ENCODE measurements around the gene GNAS-AS1.
A peak's percentile ranks its signal among the peaks of the same experiment; 100 is the strongest.

GNAS-AS1 gene

GRCh38 chr20:58889334-58889760 lies 38.6 kb upstream of the GNAS-AS1 start:
- TF ChIP-seq POLR2A (IDR thresholded peaks at IDR 0.05; ENCODE audit: extremely low read depth, insufficient read length) (no peak), MYC (IDR thresholded peaks at IDR 0.05; ENCODE audit: low read depth, low read length) (no peak), CTCF (IDR thresholded peaks at IDR 0.05; ENCODE audit: low read depth, low read length) (no peak)
- DNase-seq (ENCODE audit: low read depth): no peak
- H3K4me3 ChIP-seq (ENCODE audit: low read depth, low read length): peak overlapping the region; percentile 78

GRCh38 chr20:58888521-58889333 lies 38.0 kb upstream of the GNAS-AS1 start:
- H3K4me3 ChIP-seq (ENCODE audit: low read depth, low read length): peak overlapping the region; percentile 78
- peak; percentile 88 for DNase-seq (ENCODE audit: low read depth)
- peak; percentile 98 for TF ChIP-seq POLR2A (IDR thresholded peaks at IDR 0.05; ENCODE audit: extremely low read depth, insufficient read length)
- TF ChIP-seq CTCF (IDR thresholded peaks at IDR 0.05; ENCODE audit: low read depth, low read length): no peak
- TF ChIP-seq MAX (IDR thresholded peaks at IDR 0.05; ENCODE audit: low read depth, low read length): no peak

- DNase-seq (ENCODE audit: low read depth): no peak
- TF ChIP-seq CTCF (IDR thresholded peaks at IDR 0.05; ENCODE audit: low read depth, low read length) (no peak), MYC (IDR thresholded peaks at IDR 0.05; ENCODE audit: low read depth, low read length) (no peak), POLR2A (IDR thresholded peaks at IDR 0.05; ENCODE audit: extremely low read depth, insufficient read length) (no peak), MAX (IDR thresholded peaks at IDR 0.05; ENCODE audit: low read depth, low read length) (no peak)
- peak overlapping the region; percentile 75 for H3K4me3 ChIP-seq (ENCODE audit: low read depth, low read length)
These were observed 37.4 kb upstream of the GNAS-AS1 start for GRCh38 chr20:58888103-58888502.

- no peak for TF ChIP-seq CTCF (IDR thresholded peaks at IDR 0.05; ENCODE audit: low read depth, low read length)
- TF ChIP-seq POLR2A (IDR thresholded peaks at IDR 0.05; ENCODE audit: extremely low read depth, insufficient read length): no peak
- TF ChIP-seq MAX (IDR thresholded peaks at IDR 0.05; ENCODE audit: low read depth, low read length): no peak
- no peak for TF ChIP-seq MYC (IDR thresholded peaks at IDR 0.05; ENCODE audit: low read depth, low read length)
- no peak for DNase-seq (ENCODE audit: low read depth)
- no peak overlapping the region for H3K4me3 ChIP-seq (ENCODE audit: low read depth, low read length)
These were observed 35.8 kb upstream of the GNAS-AS1 start for GRCh38 chr20:58886546-58886945.

GRCh38 chr20:58884966-58885365 lies 34.3 kb upstream of the GNAS-AS1 start:
- DNase-seq (ENCODE audit: low read depth): peak; percentile 32
- TF ChIP-seq POLR2A (IDR thresholded peaks at IDR 0.05; ENCODE audit: extremely low read depth, insufficient read length): no peak

GRCh38 chr20:58883241-58883691 lies 32.6 kb upstream of the GNAS-AS1 start:
- no peak for DNase-seq (ENCODE audit: low read depth)
- no peak overlapping the region for H3K4me3 ChIP-seq (ENCODE audit: low read depth, low read length)
- no peak for TF ChIP-seq MAX (IDR thresholded peaks at IDR 0.05; ENCODE audit: low read depth, low read length)
- TF ChIP-seq POLR2A (IDR thresholded peaks at IDR 0.05; ENCODE audit: extremely low read depth, insufficient read length): no peak
- no peak for TF ChIP-seq MYC (IDR thresholded peaks at IDR 0.05; ENCODE audit: low read depth, low read length)
- no peak for TF ChIP-seq CTCF (IDR thresholded peaks at IDR 0.05; ENCODE audit: low read depth, low read length)

More at GRCh38 chr20:58884966-58885365, 34.3 kb upstream of the GNAS-AS1 start:
- H3K4me3 ChIP-seq (ENCODE audit: low read depth, low read length): no peak overlapping the region

Data from NB4 (cell line).